D721Med (cell line): ENCODE measurements around the gene ZNF507.
A peak's percentile ranks its signal among the peaks of the same experiment; 100 is the strongest.

Experiments used
- DNase-seq: peaks from one replicate; pipeline ENCODE4 v3.0.0; 2011; ENCODE audit warnings: low spot score; ENCODE audit not compliant: insufficient read length
- FAIRE-seq: peaks from 2 replicates; lab custom pipeline; 2011; peaks lifted over from hg19 to GRCh38; lab: Jason Lieb, UNC
- TF ChIP-seq, protein P1 (sequence below): IDR thresholded peaks from 2 replicates; pipeline ENCODE4 v1.5.1; 2012; ENCODE audit warnings: mild to moderate bottlenecking, control low read depth; ENCODE audit not compliant: insufficient read depth; ENCODE audit errors: missing control alignments

Gene ZNF507

GRCh38 chr19:32345261-32346207, at the start of gene ZNF507:
TSS of gene ZNF507 (plus strand) at chr19:32345610. CDS start at chr19:32352831, 7,221 bp downstream.
- DNase-seq (peak; percentile 74), FAIRE-seq (no peak)
- TF ChIP-seq, protein P1, sequence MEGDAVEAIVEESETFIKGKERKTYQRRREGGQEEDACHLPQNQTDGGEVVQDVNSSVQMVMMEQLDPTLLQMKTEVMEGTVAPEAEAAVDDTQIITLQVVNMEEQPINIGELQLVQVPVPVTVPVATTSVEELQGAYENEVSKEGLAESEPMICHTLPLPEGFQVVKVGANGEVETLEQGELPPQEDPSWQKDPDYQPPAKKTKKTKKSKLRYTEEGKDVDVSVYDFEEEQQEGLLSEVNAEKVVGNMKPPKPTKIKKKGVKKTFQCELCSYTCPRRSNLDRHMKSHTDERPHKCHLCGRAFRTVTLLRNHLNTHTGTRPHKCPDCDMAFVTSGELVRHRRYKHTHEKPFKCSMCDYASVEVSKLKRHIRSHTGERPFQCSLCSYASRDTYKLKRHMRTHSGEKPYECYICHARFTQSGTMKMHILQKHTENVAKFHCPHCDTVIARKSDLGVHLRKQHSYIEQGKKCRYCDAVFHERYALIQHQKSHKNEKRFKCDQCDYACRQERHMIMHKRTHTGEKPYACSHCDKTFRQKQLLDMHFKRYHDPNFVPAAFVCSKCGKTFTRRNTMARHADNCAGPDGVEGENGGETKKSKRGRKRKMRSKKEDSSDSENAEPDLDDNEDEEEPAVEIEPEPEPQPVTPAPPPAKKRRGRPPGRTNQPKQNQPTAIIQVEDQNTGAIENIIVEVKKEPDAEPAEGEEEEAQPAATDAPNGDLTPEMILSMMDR = no peak

DNA sequence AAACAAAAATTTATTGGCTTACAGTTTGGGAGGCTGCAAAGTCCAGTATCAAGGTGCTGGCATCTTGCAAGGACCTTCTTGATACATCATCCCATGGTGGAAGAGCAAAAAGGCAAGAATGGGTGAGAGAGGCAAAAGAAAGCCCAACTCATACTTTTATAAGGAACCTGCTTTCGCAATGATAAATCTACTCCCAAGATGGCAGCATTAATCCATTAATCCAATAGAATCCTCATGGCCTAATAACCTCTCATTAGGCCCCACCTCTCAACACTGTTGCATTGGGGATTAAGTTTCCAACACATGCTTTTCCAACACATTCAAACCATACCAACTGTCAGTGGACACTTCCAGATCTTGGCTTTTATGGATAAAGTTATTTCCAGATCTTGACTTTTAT, 48.7 kb upstream of the ZNF507 start:
- DNase-seq = no peak
- TF ChIP-seq, protein P1 = peak; percentile 23
- no peak for FAIRE-seq

DNA sequence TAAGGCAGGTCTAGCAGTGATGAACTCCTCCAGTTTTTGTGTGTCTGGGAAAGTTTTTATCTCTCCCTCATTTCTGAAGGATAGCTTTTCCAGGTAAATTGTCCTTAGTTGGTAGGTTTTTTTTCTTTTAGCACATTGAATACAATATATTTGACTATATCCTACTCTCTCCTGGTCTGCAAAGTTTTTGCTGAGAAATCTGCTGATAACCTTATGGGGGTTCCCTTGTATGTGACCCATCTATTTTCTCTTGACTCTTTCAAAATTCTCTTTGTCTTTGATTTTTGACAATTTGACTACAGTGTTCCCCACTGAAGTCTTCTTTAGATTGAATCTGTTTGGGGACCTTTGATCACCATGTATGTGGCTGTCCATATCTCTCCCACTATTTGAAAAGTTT, 42.6 kb upstream of the ZNF507 start:
- FAIRE-seq (no peak), DNase-seq (no peak)
- TF ChIP-seq, protein P1 = no peak

GRCh38 chr19:32303193-32303592, 42.2 kb upstream of the ZNF507 start:
- DNase-seq (no peak), FAIRE-seq (no peak)
- TF ChIP-seq, protein P1 = no peak

DNA sequence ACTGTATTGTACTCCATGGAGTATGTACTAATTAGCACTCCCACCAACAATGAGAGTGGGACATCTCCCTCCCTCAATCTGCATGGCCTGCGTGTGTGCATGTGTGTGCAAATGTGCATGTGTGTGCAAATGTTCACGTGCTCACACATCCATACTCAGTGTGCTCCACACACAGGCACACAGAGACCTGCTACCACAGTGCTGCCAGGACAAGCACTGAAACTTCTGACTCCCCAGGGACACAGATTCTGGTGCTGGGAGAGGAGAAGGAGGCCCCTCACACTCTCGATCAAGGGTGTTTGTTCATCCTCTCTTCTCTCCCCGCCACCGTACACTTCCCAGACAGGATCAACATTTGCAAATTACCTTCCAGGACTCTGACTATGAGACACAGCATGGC, 37.8 kb upstream of the ZNF507 start:
- DNase-seq (no peak), FAIRE-seq (no peak)
- TF ChIP-seq, protein P1 = no peak

- DNase-seq (no peak), FAIRE-seq (no peak)
Measured at GRCh38 chr19:32308431-32309077, 36.9 kb upstream of the ZNF507 start.

More at GRCh38 chr19:32308431-32309077, 36.9 kb upstream of the ZNF507 start:
- TF ChIP-seq, protein P1 = no peak
